ENCODE data around the gene LENG8. TPM values are rescaled to one million over a fixed set of nuclear protein-coding genes. Genes with fewer than 3 reads are reported as not detected.
A peak's percentile ranks its signal among the peaks of the same experiment; 100 is the strongest.

Gene LENG8
- total and polyA plus RNA-seq, 10 of the 15 experiments (the other 5 are each of a cell fraction or from before 2014, with no cell fraction given) = 2.3 to 145 (median 34.4) TPM

- TF ChIP-seq TARDBP (IDR thresholded peaks at IDR 0.05; ENCODE audit: borderline replicate concordance) (no peak), RELB (IDR thresholded peaks at IDR 0.05; ENCODE audit: low read depth) (peak; percentile 78), ESRRA (IDR thresholded peaks at IDR 0.05; ENCODE audit: low read length) (0 out of 2 replicates have a peak, but pooled peaks have one; percentile 13), SUPT20H (IDR thresholded peaks at IDR 0.05; ENCODE audit: borderline replicate concordance, control insufficient read depth, low read depth, low read length) (no peak), ZNF384 (IDR thresholded peaks at IDR 0.05; ENCODE audit: borderline replicate concordance, low read depth, low read length) (peak; percentile 82), PML (IDR thresholded peaks at IDR 0.05; ENCODE audit: low read length) (peak; percentile 68), POLR2A (IDR thresholded peaks at IDR 0.05; ENCODE audit: low read depth, low read length) (peak; percentile 96), IKZF2 (IDR thresholded peaks at IDR 0.05) (no peak; a peak in 1 of 4 replicates), SIN3A (IDR thresholded peaks at IDR 0.05; ENCODE audit: low read depth, low read length) (no peak; the same call in 1 of the 2 replicates), TCF7 (IDR thresholded peaks at IDR 0.05; ENCODE audit: borderline replicate concordance) (no peak), EZH2 (IDR thresholded peaks at IDR 0.05; ENCODE audit: borderline replicate concordance, control insufficient read depth, low read depth, low read length) (no peak), POU2F2 (IDR thresholded peaks at IDR 0.05; ENCODE audit: borderline replicate concordance, low read depth, low read length) (peak; percentile 71; the same call in 1 of the 3 replicates), HDAC6 (IDR thresholded peaks at IDR 0.05; ENCODE audit: unreplicated experiment) (no peak), IRF3 (IDR thresholded peaks at IDR 0.05) (peak; percentile 39; the same call in 1 of the 2 replicates), HCFC1 (IDR thresholded peaks at IDR 0.05; ENCODE audit: low read length) (peak; percentile 62), IKZF1 (conservative IDR thresholded peaks at IDR 0.05) (peak; percentile 94), NFYA (IDR thresholded peaks at IDR 0.05; ENCODE audit: borderline replicate concordance, low read depth, low read length) (no peak), RB1 (IDR thresholded peaks at IDR 0.05; ENCODE audit: borderline replicate concordance) (peak; percentile 92), CBFB (IDR thresholded peaks at IDR 0.05; ENCODE audit: low read depth) (peak; percentile 93; the same call in 1 of the 2 replicates), MEF2B (IDR thresholded peaks at IDR 0.05; ENCODE audit: partially characterized antibody, poor library complexity, severe bottlenecking) (peak; percentile 24), NR2F1 (conservative IDR thresholded peaks at IDR 0.05) (peak; percentile 55), RCOR1 (conservative IDR thresholded peaks at IDR 0.05; ENCODE audit: low read depth, low read length) (0 out of 2 replicates have a peak, but pooled peaks have one; percentile 46), RFX5 (IDR thresholded peaks at IDR 0.05; ENCODE audit: low read depth, low read length) (no peak; the same call in 1 of the 2 replicates), NFIC (IDR thresholded peaks at IDR 0.05; ENCODE audit: low read depth, low read length) (no peak), CEBPB (IDR thresholded peaks at IDR 0.05; ENCODE audit: borderline replicate concordance in 1 of 2, low read depth in 2 of 2, low read length in 2 of 2) (no peak)
Measured at GRCh38 chr19:54448774-54449700, at the start of gene LENG8 (continued).

All from GM12878 (cell line).